Measurements from ENCODE around the gene RCHY1. TPM values are rescaled to one million over a fixed set of nuclear protein-coding genes. Genes with fewer than 3 reads are reported as not detected.
A peak's percentile ranks its signal among the peaks of the same experiment; 100 is the strongest.
"Not testable (repeated sequence)": the region's sequence is repeated elsewhere in the genome, so short reads cannot be mapped to it uniquely, and the experiment has no call there.

The RCHY1 gene
- total RNA-seq, 1 donor from 2014 or later = 28.5 TPM

DNA sequence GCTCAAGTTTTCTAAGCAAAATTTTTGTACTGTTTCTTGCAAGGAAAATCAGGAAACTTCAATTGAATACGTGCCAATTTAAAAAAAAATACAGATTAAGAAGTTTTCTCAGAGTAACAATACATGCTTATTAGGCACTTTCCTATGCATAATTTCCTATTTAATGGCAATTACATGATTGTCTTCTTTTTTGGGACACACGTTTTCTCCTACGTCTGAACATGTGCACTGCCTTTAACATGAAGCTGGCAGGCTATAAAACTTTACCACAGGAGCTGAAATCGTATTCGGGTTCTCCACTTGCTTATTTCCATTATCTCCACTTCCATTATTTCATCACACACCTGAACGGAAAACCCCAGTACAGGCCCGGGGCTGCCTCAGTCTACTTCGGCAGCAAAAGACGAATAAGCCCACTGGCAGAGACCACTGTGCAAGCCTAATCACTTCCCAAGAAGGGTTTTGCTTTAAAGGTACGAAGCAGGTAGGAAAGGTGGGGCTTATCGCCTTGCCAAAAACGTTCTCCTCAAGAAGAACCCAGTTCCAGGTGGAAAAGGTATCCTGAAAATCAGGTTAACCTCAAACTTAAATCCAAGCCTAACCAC lies 575 bp downstream of the RCHY1 start:
- TF ChIP-seq, protein P1, sequence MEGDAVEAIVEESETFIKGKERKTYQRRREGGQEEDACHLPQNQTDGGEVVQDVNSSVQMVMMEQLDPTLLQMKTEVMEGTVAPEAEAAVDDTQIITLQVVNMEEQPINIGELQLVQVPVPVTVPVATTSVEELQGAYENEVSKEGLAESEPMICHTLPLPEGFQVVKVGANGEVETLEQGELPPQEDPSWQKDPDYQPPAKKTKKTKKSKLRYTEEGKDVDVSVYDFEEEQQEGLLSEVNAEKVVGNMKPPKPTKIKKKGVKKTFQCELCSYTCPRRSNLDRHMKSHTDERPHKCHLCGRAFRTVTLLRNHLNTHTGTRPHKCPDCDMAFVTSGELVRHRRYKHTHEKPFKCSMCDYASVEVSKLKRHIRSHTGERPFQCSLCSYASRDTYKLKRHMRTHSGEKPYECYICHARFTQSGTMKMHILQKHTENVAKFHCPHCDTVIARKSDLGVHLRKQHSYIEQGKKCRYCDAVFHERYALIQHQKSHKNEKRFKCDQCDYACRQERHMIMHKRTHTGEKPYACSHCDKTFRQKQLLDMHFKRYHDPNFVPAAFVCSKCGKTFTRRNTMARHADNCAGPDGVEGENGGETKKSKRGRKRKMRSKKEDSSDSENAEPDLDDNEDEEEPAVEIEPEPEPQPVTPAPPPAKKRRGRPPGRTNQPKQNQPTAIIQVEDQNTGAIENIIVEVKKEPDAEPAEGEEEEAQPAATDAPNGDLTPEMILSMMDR (IDR thresholded peaks at IDR 0.05) = no peak
- DNase-seq (peak; percentile 14), ATAC-seq (ENCODE audit: low read depth) (no peak)
- POLR2A ChIA-PET = interaction anchor here (1.0 to 2.5 kb wide), 11 partner anchors 8 to 1561 kb away, joined by 3 to 22 read pairs (median 4); partner anchors contain the start of genes NAAA, ODAPH, PARM1 and USO1
- H3K9me3 Mint-ChIP-seq = peaks cover 3% of the 10 kb centered on the region
- peak overlapping the region; percentile 95 for H3K27ac Mint-ChIP-seq
- intact Hi-C loops (cut with micrococcal nuclease) = loop anchor here (1.0 to 10.0 kb wide), 10 partner anchors 117 to 1561 kb away; partner anchors contain the start of genes AREG, CCNI, CDKL2 and G3BP2
- H3K4me1 Mint-ChIP-seq = peaks cover 38% of the 10 kb centered on the region
- CTCF ChIA-PET = interaction anchor here (1.6 to 1.7 kb wide), 2 partner anchors 580 to 638 kb away, joined by 4 read pairs; partner anchors contain the start of gene PARM1
- no peak overlapping the region for H3K4me3 Mint-ChIP-seq
- H3K36me3 Mint-ChIP-seq (ENCODE audit: low read depth) = peaks cover 45% of the 10 kb centered on the region
- H3K27me3 Mint-ChIP-seq = no peaks in the 10 kb centered on the region

DNA sequence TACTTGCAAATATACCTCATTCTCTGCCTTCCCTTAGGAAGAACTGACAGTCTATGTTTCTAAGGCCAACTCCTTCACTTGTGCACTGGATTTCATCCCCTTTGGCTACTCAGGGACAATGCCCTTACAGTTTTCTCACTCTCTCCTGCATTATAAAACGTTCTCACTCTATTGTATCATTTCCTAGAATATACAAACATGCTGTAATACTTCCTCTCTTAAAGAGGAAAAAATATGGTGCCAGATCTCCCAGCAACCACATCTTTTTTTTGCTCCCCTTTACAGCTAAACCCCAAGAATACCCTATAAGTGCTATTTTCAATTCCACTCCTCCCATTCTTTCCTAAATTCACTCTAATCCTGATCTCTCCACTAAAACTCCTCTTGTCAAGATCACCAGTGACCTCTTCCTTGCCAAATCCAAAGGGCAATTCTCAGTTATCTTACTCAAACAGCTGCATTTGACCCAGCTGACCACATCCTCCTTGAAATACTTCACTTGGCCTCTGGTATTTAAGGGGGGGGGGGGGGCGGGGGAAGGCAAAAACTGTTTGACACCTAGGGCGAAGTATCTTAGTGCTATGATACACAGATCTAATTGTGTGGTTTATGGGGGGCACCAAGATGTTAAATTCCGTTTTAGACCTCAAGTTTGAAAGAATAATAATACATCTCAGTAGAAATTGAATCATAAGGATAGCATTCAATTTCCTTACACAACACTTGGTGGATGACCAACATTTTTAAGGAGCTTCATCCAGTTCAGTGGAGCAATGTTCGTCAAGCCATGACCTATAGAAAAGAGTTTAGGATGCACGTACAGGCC lies 1.6 kb downstream of the RCHY1 start:
- Mint-ChIP-seq H3K36me3 (ENCODE audit: low read depth) (peaks cover 41% of the 10 kb centered on the region), H3K27ac (no peak overlapping the region), H3K4me1 (peaks cover 36% of the 10 kb centered on the region), H3K4me3 (no peak overlapping the region), H3K9me3 (peaks cover 3% of the 10 kb centered on the region), H3K27me3 (no peaks in the 10 kb centered on the region)
- TF ChIP-seq, protein P1 (IDR thresholded peaks at IDR 0.05) = no peak
- ATAC-seq (ENCODE audit: low read depth) (no peak), DNase-seq (no peak)
- POLR2A ChIA-PET = interaction anchor here (0.7 to 2.5 kb wide), 3 partner anchors 212 to 428 kb away, joined by 4 to 12 read pairs (median 4); partner anchors contain the start of genes NAAA and USO1
- CTCF ChIA-PET = interaction anchor here (1.6 kb wide), 1 partner anchor 637 kb away, joined by 4 read pairs; no protein-coding TSS in a partner anchor
- intact Hi-C loops (cut with micrococcal nuclease) = loop anchor here (10.0 kb wide), 3 partner anchors 408 to 1562 kb away; partner anchors contain the start of genes CCNI and SCARB2

DNA sequence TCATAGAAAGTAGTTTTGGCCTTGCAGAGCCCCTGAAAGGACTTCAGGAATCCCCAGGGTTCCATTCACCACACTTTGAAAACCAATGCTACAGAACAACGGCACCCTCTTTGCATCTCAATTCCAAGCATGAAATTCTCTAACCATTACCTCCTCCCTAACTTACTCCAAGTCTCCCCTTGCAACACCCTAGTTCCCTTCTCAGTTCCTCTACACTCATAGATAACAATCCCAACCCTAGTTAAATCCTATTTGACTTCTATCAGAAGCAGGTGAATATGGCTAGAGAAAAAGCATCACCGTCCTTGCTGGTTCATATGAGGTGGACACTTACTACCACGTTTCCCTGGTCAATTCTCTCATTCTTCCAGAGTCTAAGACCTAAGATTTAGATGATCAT lies 2.4 kb downstream of the RCHY1 start:
- Mint-ChIP-seq H3K4me3 (no peak overlapping the region), H3K27ac (no peak overlapping the region), H3K4me1 (peaks cover 34% of the 10 kb centered on the region), H3K27me3 (no peaks in the 10 kb centered on the region), H3K9me3 (peaks cover 3% of the 10 kb centered on the region), H3K36me3 (ENCODE audit: low read depth) (peaks cover 41% of the 10 kb centered on the region)
- ChIA-PET CTCF (no interaction called here), POLR2A (interaction anchor here (0.7 kb wide), 1 partner anchor 20 kb away, joined by 4 read pairs; no protein-coding TSS in a partner anchor)
- DNase-seq (no peak), ATAC-seq (ENCODE audit: low read depth) (no peak)
- TF ChIP-seq, protein P1 (IDR thresholded peaks at IDR 0.05) = no peak
- intact Hi-C loops (cut with micrococcal nuclease) = loop anchor here (10.0 kb wide), 3 partner anchors 407 to 1563 kb away; partner anchors contain the start of genes CCNI and SCARB2

DNA sequence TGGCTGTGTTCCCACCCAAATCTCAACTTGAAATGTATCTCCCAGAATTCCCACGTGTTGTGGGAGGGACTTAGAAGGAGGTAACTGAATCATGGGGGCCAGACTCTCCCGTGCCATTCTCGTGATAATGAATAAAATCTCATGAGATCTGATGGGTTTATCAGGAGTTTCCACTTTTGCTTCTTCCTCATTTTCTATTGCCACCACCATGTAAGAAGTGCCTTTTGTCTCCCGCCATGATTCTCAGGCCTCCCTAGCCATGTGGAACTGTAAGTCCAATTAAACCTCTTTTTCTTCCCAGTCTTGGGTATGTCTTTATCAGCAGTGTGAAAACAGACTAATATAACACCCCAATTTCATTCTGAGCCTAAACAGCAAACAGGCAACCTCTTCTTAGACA lies 4.6 kb downstream of the RCHY1 start:
- H3K27me3 Mint-ChIP-seq, CTCF ChIA-PET: not testable (repeated sequence)

DNA sequence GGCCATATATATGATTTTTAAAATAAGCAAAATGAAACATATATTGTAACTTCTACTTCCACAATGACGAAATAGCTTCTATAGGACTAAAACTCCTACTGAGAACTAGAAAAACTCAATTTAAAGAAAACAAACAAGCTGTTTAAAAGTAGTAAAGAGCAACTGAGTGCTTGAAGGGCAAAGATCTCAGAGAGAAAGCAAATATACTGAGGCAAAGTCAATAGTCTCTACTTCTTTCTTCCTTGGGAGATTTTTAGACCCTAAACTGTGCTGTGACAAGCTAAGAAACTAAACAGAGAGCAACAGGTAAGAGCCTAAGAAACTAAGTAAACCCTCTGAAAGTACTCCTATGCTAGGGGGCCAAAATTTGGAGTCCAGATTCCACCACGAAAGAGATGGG lies 8.6 kb downstream of the RCHY1 start:
- Mint-ChIP-seq H3K27me3 (no peaks in the 10 kb centered on the region), H3K4me1 (peaks cover 11% of the 10 kb centered on the region), H3K36me3 (ENCODE audit: low read depth) (peaks cover 64% of the 10 kb centered on the region), H3K4me3 (no peak overlapping the region), H3K27ac (no peak overlapping the region), H3K9me3 (peaks cover 3% of the 10 kb centered on the region)
- ChIA-PET POLR2A (interaction anchor here (2.5 kb wide), 1 partner anchor 9 kb away, joined by 19 read pairs; the partner anchor contains the start of genes RCHY1 and THAP6), CTCF (interaction anchor here (0.7 kb wide), 1 partner anchor 9 kb away, joined by 3 read pairs; the partner anchor contains the start of genes RCHY1 and THAP6)
- DNase-seq = no peak
- TF ChIP-seq, protein P1 (IDR thresholded peaks at IDR 0.05) = no peak
- no peak for ATAC-seq (ENCODE audit: low read depth)
- intact Hi-C loops (cut with micrococcal nuclease) = loop anchor here (2.0 kb wide), 1 partner anchor 15 kb away; no protein-coding TSS in a partner anchor

More for the DNA sequence above, 4.6 kb downstream of the RCHY1 start:
- DNase-seq; ATAC-seq (ENCODE audit: low read depth); intact Hi-C loops (cut with micrococcal nuclease); POLR2A ChIA-PET; H3K9me3 Mint-ChIP-seq; H3K4me3 Mint-ChIP-seq; H3K27ac Mint-ChIP-seq: not testable (repeated sequence)
- peaks cover 54% of the 10 kb centered on the region for H3K36me3 Mint-ChIP-seq (ENCODE audit: low read depth)
- H3K4me1 Mint-ChIP-seq = peaks cover 22% of the 10 kb centered on the region
